Hepatocyte (in vitro differentiated cells): ENCODE data around the gene INPP4B.

Source experiments
- EZH2 ChIP-seq: fragments of 200-600 bp; sonication (generic); IDR thresholded peaks from 2 replicates; pipeline ENCODE4 v1.6.1; 2016; ENCODE audit warnings: antibody characterized with exemption, mild to moderate bottlenecking, borderline replicate concordance
- TF ChIP-seq, protein P1 (sequence below): fragments of 200-600 bp; sonication (generic); IDR thresholded peaks from 2 replicates; pipeline ENCODE4 v1.5.1; 2016; ENCODE audit warnings: antibody characterized with exemption, mild to moderate bottlenecking; ENCODE audit not compliant: poor library complexity

DNA sequence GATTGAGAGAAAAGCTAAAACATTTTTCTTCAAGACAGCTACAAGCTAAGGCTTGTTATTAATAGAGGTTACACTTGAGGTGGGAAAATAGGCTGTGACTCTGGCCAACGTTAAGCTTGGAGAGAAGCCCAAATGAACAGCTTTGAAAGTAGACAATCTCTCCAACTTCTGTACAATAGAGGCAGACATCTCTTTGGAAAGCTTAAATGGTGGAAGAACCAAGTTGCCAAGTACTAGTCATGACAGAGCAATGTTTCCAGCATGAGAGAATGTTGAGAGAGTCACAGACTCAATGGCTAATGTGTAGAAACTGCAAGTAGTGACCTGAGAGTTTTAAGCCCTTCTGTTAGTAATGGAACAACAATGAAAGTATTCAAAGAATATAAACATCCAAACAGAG, 298.1 kb downstream of the INPP4B start:
- no peak for TF ChIP-seq EZH2
- TF ChIP-seq, protein P1, sequence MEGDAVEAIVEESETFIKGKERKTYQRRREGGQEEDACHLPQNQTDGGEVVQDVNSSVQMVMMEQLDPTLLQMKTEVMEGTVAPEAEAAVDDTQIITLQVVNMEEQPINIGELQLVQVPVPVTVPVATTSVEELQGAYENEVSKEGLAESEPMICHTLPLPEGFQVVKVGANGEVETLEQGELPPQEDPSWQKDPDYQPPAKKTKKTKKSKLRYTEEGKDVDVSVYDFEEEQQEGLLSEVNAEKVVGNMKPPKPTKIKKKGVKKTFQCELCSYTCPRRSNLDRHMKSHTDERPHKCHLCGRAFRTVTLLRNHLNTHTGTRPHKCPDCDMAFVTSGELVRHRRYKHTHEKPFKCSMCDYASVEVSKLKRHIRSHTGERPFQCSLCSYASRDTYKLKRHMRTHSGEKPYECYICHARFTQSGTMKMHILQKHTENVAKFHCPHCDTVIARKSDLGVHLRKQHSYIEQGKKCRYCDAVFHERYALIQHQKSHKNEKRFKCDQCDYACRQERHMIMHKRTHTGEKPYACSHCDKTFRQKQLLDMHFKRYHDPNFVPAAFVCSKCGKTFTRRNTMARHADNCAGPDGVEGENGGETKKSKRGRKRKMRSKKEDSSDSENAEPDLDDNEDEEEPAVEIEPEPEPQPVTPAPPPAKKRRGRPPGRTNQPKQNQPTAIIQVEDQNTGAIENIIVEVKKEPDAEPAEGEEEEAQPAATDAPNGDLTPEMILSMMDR = no peak
